GM04504 (cell line): ENCODE measurements around the gene CCDC124.

Source experiments
- DNase-seq: peaks from one replicate; pipeline ENCODE4 v3.0.0-alpha.2; 2012; ENCODE audit warnings: low read depth

CCDC124 gene

DNA sequence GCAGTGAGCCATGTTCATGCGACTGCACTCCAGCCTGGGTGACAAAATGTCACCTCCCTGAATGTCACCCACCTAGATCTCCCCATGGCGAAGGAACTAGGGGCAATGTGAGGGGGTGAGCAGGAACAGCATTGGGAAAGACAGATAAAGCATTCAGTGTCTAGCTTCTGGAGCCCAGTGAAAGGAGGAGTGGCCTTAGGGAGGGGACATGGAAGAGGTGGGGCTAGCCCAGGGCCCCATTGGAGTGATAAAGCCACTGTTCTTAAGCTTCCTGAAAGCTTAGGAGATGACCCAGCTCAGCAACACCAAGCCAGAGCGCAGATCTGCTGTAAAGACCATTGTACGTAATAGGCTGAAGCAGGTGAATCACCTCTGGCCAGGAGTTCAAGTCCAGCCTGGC, 21.1 kb downstream of the CCDC124 start:
- DNase-seq, result no peak

DNA sequence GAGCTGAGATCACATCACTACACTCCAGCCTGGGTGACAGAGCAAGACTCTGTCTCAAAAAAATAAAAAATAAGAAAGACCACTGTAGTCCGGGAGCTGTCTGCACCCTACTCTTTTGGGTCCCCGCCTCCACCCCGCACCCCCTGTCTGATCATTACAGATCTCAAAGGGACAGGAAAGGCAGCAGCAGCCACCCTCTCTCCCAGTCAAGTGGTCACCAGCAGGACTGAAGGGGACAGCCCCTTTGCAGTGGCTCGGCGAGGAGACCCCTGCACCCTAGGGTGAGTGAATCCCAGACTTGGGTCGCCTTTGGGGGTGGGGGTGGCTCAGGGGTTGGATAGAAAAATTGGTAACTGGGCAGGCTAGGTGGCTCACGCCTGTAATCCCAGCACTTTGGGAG, 21.6 kb downstream of the CCDC124 start:
- DNase-seq, result no peak

DNA sequence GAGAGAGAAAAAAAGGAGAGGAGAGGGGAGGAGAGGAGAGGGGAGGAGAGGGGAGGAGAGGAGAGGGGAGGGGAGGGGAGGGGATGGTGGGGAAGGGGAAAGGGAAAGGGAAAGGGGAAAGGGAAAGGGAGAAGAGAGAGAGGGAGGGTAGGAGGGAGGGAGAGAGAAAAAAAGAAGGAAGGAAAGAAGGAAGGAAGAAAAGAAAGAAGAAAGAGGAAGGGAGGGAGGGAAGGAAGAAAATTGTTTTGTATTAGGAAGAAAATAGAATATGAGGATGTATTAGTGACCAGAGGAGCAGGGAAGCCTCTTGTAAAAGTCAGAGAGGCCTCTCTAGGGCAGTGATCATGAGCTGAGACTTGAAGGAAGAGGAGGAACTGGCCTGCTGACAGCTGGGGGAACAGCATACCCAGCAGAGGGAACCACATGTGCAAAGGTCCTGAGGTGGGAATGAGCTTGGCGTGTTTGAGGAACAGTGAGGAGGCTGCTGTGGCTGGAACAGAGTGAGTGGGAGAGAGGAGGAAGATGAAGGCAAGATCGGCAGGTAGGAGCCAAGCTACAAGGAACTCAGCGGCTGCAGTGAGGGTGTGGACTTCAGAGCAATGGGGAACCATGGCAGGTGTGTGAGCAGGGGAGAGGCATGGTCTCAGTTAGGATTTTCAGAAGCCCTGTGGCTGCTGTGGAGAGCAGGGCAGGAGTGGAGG, 24.5 kb downstream of the CCDC124 start:
- DNase-seq, result no peak

DNA sequence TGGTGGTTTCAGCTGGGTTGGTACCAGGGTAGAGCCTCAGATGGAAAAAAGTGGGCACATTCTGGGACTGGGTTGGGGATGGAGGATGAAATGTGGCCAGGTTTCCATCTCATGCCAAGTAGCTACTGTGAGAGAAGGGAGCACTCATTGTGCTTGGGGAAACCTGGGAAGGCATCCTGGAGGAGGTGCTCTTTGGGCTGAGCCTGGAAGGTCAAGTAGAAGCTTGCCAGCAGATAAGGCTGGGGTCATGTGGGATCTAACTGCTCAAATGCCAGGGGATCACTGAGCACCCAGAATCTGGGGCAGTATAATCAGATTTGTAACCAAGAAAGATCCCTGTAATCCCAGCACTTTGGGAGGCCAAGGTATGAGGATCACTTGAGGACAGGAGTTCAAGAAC, 25.1 kb downstream of the CCDC124 start:
- no peak for DNase-seq

DNA sequence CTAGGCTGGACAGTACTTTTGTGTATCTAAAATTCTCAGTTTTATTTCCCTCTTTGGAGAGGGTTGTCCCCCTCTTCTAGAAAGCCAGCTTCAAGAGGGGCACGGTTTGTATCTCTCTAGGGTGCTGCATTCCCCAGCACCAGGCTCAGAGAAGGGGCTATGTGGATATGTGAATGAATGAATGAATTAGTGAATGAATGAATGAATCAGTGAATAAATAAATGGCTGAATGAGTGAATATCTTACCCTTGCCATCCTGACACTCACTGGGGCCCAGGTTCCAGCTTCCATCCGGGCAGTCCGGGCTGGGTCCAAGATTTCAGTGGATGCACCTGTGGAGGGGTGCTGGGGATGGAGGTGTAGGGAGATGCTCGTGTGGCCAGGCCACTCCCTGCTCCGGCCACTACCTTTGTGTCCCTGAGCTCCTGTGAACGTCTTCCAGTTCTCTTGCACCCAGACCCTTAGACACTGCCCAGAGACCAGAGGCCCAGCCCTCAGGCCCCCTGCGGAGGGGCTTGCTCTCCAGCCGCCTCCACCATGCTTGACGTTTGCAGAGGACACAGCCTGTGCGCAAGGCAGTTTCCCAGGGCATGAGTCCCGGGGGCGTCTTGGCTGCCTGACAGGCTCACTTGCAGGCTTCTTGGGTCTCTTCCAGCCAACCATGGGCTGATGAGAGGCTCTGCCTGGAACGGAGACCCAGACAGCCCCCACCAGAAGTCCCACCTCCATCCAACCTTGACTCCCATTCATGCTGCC, 31.3 kb downstream of the CCDC124 start:
- no peak for DNase-seq

DNA sequence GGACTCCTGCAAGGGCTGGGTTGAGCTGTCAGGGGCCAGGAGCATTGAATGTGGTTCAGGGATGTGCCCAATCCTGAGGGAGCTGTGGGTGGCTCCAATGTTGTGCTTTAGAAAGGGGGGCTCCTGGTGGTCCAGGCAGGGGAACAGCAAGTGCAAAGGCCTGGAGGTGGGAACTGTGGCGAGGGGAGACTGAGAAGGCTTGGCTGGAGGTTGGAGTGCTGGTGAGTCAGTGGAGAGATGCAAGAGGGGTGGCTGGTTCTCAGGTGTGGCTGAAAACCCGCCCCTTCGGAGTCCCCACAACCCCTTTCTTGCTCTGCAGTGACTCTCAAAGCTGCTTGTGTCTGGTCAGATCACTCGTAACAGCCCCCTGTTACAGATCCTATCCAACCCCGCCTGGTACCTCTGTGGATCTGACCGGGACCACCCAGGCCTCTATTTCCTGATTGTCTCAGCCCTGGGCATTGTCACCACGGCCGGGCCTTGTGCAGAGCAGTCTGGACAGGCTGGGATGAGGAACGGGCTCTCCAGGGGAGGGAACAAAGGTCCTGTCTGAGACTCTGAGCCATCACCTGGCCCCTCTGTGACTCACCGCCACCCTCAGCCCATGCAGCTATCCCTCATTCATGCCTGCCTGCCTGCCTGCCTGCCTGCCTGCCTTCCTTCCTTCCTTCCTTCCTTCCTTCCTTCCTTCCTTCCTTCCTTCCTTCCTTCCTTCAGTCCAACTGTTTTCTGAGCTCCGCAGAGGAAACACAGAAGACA, 32.7 kb downstream of the CCDC124 start:
- no peak for DNase-seq

DNA sequence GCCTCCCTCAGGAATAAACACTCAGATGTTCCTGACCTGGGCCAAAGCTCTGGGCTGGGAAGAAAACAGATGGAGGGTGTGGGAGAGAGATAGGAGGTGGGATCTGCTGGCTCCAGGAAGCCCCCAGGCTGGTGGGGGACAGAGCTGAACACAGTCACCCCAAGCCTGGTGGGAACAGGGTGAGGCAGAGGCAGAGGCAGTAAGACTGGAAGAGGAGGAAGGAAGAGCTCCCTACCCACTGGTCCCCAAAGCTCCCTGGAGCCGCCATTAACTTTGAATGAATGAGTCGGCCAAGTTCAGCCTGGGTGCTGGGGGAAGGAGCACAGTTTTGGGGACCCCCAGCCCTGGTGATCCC, 33.3 kb downstream of the CCDC124 start:
- no peak for DNase-seq

DNA sequence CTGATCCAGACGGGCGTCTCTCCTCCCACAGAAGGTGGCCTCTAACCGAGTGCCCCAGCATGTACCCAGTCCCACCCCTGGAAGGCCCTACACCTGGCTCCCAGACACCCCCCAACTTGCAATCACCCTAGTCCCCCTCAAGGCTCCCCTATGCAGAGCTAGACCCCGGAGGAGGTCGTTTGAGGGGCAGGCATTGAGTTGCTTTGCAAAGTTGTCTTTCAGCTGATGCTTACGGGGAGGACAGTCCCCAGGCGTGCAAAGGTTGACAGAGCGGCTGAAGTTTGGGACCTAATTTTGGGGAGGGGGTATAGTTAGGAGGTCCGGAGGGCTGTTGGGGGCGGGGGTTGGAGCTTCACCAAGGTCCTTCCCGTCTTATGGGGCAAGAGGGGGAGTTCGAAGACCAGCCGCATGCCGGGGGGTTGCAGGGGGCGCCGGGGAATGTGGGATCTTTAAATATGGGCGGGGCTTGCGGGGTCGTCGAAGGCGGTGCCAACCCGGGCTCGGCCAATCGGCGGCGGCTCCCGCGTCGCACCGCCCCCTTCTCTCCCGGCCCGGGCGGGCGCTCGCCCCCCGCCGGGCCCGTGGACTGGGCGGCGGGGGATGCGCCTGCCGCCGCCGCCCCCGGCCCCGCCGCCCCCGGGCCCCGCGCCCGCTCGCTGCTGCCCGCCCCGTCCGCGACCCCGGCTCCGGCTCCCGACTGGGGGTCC, 33.9 kb downstream of the CCDC124 start, which contains the start of gene KCNN1:
KCNN1 (plus strand) TSS at position 558 of the 707 bp plus-strand sequence. CDS start 6,782 bp downstream, outside the sequence.
- no peak for DNase-seq

DNA sequence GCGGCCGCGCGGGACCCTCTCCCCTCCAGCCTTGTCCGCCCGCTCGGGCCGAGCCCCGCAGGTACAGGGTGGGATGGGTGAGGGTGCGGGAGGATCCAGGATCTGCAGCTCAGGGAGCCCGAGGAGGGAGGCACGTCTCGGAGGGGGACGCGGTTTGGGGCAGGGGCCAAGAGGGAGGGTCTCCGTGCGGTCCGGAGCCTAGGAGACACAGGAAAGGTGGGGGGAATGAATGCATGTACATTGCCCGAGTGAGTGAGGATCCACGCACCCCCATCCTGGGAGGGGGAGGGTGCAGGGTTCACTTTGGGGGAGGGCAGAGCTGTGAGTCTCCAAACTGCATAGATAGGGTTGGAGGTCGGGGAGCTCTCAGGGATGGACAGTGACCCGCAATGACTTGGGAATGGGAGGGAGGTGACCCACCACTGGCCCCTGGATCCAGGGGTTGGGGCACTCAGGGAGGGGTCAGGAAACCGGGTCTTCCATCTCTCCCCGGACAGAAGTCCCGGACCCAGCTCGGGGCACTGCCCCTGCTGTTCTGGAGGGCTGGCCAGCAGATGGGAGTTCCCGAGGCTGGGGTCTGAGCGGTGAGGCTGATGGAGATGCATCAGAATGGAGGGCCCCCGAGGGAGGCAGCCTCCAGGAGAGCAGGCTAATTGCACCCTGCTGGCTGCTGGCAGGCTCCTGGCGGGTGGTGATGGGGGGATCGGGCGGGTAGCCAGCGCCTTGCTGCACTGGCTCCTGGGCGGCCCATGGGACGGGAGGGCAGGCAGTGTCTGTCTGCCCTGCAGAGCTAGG, 34.6 kb downstream of the CCDC124 start:
- DNase-seq, result no peak

DNA sequence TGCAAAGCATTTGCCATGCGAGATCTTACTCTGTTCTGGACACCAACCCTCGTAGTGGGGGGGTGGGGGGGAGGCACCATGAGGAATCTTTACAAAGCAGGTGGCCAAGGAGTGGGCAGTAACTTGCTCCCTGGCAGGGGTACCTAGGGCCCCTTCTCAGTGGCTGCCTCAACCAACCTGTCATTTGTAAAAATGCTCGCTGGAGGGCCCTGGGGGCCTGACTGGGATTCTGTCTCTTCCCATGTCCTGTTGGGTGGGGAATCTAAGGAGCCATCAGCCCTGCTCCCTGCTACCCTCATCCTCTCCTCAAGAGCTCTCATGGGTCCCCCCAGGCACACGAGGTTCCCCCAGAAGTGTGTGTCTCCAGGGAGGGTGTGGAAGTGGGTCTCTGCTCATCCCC, 35.5 kb downstream of the CCDC124 start:
- DNase-seq, result no peak

DNA sequence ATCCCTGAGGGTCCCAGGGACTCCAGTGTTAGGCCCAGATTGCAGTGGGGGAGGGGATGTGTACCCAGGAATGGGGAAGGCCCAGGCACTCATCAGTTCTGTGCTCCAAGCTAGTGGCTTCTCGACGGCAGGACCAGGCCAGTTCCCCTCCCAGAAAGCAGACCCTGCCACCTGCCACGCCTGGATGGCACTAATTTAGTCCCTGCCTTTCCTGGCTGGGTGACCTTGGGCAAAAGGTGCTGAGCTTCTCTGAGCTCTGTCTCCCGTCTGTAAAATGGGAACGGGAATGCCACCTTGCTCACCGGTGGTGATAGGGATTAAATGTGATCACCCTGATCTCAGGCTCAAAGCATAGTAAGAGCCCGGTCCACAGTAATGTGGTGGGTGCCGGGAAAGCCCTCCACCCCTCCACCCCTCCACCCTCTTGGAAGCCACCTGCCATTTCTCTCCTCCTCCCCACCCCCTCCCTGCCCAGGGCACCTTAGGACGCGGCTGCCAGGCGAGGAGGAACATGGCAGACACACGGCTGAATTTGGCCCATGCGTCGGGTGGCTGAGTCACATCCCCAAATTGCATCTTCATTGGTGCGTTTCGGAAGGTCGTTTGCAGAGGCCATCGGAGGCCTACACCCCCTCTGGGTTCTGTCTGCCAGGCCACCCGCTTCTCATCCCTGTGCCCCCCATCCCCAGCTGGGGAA, 36.4 kb downstream of the CCDC124 start:
- DNase-seq, result no peak

DNA sequence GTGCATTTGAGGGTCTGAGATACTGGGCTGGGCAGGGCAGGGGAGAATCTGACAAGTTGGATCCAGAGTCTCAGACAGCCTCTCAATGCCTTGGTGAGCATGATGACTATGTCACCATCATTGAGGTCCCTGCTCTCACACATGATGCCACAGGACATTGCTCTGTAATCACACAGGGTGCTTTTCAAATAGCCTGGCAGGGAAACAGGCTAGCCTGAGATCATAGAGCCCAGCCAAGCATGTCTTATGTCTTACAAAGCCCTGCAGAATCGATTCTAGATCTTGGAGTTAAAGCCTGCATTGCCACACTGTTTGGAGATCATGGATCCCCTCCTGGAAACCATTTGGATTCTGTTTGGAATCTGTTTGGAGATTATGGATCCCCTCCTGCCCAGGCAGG, 39.4 kb downstream of the CCDC124 start:
- no peak for DNase-seq

DNA sequence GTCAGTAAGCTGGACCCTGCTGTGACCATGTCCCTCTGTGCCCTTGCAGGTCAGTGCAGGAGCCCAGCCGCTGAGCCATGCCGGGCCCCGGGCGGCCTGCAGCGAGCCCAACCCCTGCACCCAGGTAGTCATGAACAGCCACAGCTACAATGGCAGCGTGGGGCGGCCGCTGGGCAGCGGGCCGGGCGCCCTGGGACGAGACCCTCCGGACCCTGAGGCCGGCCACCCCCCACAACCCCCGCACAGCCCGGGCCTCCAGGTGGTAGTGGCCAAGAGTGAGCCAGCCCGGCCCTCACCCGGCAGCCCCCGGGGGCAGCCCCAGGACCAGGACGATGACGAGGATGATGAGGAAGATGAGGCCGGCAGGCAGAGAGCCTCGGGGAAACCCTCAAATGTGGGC, 40.9 kb downstream of the CCDC124 start:
- DNase-seq, result no peak

DNA sequence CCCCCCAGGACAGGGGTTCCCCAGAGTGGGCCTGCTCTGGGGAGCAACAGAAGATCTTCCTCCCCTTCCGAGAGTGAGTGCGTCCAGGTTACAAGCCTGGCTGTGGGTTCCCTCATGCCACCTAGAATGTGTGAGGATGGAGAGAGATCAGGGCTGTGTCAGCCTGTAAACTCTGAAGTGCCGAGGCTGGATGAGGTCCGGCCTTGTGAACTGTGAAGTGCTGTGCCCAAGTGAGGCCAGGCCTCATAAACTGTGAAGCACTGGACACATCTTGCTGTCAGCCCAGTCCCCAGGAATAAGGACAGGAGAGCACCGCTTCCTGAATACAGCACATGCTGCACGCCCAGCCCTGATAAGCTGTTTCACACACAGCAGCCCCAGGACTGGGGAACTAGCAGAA, 41.7 kb downstream of the CCDC124 start:
- no peak for DNase-seq

DNA sequence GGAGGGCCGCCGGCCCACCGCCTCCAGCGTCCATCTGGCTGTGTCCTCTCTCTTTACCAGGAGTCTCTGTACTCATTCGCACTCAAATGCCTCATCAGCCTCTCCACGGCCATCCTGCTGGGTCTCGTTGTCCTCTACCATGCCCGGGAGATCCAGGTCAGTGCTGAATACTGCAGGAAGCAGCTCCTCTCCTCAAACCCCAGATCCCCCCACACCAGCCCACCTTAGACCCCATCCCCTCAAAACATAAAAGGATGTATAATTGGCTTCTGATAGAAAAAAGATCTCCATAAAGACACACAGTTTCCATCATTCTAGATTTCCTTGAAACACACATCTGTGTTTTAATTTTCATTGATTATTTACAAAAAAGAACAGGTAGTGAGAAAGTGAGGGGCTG, 42.2 kb downstream of the CCDC124 start:
- no peak for DNase-seq

DNA sequence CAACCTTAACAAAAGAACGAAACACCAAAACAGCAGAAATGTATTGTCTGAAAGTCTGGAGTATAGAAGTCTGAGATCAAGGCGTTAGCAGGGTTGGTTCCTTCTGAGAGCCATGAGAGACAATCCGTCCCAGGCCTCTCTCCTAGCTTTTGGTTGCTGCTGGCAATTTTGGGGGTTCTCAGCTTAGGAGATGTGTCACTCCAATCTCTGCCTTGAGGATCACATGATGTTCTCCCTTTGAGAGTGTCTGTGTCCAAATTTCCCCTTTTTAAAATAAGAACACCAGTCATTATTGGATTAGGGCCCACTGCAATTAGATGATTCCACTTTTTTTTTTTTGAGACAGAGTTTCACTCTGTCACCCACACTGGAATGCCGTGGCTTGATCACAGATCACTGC, 44.2 kb downstream of the CCDC124 start:
- no peak for DNase-seq

DNA sequence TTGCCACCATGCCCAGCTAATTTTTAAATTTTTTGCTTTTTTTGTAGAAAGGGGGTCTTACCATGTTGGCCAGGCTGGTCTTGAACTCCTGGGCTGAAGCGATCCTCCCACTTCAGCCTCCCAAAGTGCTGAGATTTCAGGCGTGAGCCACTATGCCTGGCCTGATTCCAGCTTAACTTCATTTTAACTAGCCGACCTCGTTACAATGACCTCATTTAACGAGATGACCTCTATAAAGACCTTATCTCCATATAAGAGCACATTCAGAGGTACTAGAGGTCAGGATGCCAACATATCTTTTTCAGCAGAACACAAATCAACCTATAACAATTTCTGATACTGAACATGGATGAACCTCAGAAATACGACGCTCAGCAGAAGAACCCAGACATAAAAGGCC, 44.7 kb downstream of the CCDC124 start:
- DNase-seq, result no peak

DNA sequence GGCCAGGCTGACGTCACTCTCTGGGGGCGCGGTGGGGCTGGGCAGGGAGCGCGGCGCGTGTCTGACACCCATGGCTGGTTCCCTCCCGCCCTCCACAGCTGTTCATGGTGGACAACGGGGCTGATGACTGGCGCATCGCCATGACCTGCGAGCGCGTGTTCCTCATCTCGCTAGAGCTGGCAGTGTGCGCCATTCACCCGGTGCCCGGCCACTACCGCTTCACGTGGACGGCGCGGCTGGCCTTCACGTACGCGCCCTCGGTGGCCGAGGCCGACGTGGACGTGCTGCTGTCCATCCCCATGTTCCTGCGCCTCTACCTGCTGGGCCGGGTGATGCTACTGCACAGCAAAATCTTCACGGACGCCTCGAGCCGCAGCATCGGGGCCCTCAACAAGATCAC, 48.8 kb downstream of the CCDC124 start:
- no peak for DNase-seq

DNA sequence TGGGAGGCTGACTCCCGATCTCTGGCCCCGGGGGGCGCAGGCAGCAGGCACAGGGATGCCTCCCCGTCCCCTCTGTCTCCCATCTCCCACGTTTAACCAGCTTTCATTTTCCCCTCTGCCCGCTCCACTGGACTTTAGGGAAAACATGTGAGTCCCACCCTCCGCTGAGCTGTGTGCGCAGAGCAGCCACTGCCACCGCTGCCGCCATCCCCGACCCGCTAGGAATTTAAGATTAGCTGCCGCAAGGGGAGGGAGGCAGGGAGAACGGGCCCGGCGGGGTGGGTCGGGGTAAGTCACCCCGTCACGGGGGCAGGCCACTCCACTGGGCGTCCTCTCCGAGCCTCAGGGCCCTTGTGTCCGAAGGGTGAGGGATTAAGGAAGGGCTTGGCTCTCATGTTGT, 49.6 kb downstream of the CCDC124 start:
- DNase-seq, result no peak

DNA sequence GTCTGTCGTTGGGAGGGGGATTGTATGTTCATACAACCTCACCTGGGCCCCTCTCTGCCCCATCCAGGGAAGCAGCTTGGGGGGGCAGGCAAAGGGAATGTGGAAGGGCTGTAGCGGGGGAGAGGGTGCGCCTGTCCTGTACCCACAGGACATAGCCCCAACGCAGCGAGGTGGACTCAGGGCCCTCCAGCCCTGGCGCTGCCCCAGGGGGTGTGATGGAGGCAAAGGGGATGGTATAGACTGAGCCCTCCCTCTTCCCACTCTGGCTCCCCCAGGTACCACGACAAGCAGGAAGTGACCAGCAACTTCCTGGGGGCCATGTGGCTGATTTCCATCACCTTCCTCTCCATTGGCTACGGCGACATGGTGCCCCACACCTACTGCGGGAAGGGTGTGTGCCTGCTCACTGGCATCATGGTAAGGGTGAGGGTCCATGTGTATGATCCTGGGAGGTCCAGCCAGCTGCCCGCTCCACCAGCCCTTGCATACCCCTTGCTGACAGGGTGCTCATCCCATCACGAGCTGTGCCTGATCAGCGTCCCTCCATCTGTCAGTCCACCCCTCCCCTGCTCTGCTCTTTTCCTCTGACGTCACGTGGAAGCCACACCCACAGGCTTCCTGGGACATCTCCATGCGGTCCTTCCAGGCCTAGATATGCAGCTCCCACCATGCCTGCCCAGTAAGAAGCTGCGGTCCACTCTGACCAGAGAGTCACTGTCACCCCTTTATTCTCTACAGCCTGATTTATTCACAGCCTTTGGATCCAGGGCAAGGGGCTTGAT, 52.4 kb downstream of the CCDC124 start:
- no peak for DNase-seq
